Esophagus squamous epithelium (tissue), 4 donors: ENCODE data around the gene GBF1.

Experiments
- POLR2A ChIP-seq, 4 donors: fragments of 450-650 bp; IDR thresholded peaks; one replicate each; pipeline ENCODE4 v1.6.1; 2017; ENCODE audit warnings: antibody characterized with exemption in 4 of 4, mild to moderate bottlenecking in 4 of 4, moderate library complexity in 3 of 4
- TF ChIP-seq, protein P1 (sequence below), 6 experiments: fragments of 450-650 bp in 4 of 6; fragments of 200-600 bp in 2 of 6; sonication (generic) in 2 of 6; IDR thresholded peaks; one replicate each; pipeline ENCODE4 v1.5.1; 2016 to 2019; ENCODE audit warnings: antibody characterized with exemption in 6 of 6, mild to moderate bottlenecking in 4 of 6, moderate library complexity in 4 of 6

DNA sequence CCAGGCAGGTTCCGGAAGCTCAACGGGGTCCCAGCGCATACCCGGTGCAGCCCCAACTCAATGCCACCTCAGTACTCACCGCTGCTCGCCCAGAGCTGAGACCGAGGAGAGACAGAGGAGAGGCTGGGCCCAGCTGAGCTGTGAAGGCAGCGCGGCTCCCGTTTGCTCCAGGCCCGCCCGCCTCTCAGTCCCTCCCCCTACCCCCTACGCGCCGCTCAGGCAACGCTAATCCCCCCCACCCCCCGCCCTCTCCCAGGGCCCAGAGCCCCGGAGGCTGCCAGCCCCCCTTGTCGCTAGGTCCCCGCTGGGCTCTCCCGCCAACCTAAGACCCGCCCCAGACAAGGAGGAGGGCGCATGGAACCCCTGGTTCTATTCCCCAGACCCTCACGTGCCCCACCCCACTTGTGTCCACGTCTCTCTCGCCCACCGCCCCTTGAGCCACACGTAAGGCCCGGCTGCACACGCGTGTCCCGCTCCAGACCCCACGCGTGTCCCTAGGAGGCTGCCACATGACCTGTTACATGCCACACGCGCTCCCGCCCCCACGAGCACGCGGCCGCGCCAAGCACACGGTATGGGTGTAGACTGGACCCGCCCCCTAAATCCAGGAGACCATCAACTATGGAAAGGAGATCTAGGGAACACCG lies 173.4 kb downstream of the GBF1 start, which contains the start of gene PSD:
- TF ChIP-seq, protein P1, sequence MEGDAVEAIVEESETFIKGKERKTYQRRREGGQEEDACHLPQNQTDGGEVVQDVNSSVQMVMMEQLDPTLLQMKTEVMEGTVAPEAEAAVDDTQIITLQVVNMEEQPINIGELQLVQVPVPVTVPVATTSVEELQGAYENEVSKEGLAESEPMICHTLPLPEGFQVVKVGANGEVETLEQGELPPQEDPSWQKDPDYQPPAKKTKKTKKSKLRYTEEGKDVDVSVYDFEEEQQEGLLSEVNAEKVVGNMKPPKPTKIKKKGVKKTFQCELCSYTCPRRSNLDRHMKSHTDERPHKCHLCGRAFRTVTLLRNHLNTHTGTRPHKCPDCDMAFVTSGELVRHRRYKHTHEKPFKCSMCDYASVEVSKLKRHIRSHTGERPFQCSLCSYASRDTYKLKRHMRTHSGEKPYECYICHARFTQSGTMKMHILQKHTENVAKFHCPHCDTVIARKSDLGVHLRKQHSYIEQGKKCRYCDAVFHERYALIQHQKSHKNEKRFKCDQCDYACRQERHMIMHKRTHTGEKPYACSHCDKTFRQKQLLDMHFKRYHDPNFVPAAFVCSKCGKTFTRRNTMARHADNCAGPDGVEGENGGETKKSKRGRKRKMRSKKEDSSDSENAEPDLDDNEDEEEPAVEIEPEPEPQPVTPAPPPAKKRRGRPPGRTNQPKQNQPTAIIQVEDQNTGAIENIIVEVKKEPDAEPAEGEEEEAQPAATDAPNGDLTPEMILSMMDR (IDR thresholded peaks at IDR 0.05) = no peak
- TF ChIP-seq POLR2A (IDR thresholded peaks at IDR 0.05) = no peak
